Panc1 (cell line): Measurements from ENCODE around the gene ENPP1. TPM values are rescaled to one million over a fixed set of nuclear protein-coding genes. Genes with fewer than 3 reads are reported as not detected.

Experiments used
- ATAC-seq: fragments of 200-7000 bp; cut with Tn5 transposase; 2 replicates; pipeline ENCODE4 v1.9.1; 2020; ENCODE audit warnings: mild to moderate bottlenecking, moderate library complexity
- BruUV-seq: library from RNA; stranded (reverse); fragments of 400-500 nt; replicated peaks from 2 replicates; lab custom pipeline; 2021; lab: Mats Ljungman, UMichigan
- CTCF ChIA-PET: fragments of 300-600 bp; sonication (Branson Sonifier 250); formaldehyde crosslinking; loops from one replicate; lab custom pipeline; 2022; ENCODE audit warnings: antibody characterized with exemption; lab: Charles Lee
- POLR2A ChIA-PET: fragments of 300-600 bp; sonication (Branson Sonifier 250); formaldehyde crosslinking; loops from one replicate; lab custom pipeline; 2022; ENCODE audit warnings: antibody characterized with exemption; lab: Charles Lee
- DNase-seq: peaks from one replicate; pipeline ENCODE4 v3.0.0-alpha.2; 2010; ENCODE audit warnings: low read depth, low spot score
- H3K27ac ChIP-seq: 2 replicates; pipeline ENCODE4 v1.5.1; 2011; ENCODE audit warnings: mild to moderate bottlenecking, low read length, inconsistent platforms
- H3K27me3 ChIP-seq: fragments of 200-500 bp; sonication (Bioruptor generic); 2 replicates; pipeline ENCODE4 v1.6.0; 2014; ENCODE audit warnings: low read length, inconsistent platforms; ENCODE audit not compliant: control insufficient read depth, insufficient read depth
- H3K36me3 ChIP-seq: fragments of 200-500 bp; sonication (Bioruptor generic); 2 replicates; pipeline ENCODE4 v1.5.1; 2014; ENCODE audit warnings: inconsistent platforms, mild to moderate bottlenecking, low read length, moderate library complexity; ENCODE audit not compliant: control insufficient read depth, insufficient read depth
- H3K4me1 ChIP-seq: 2 replicates; pipeline ENCODE4 v1.5.1; 2011; ENCODE audit warnings: inconsistent platforms, mild to moderate bottlenecking, low read length, moderate library complexity; ENCODE audit not compliant: control insufficient read depth, insufficient read depth
- H3K4me3 ChIP-seq, 2 experiments: 2 replicates each; pipeline ENCODE4 v1.5.1; 2011 to 2012; ENCODE audit warnings: low read depth in 2 of 2, low read length in 2 of 2, mild to moderate bottlenecking in 2 of 2, inconsistent platforms in 1 of 2, moderate library complexity in 1 of 2
- H3K9me3 ChIP-seq: fragments of 200-500 bp; sonication (Bioruptor generic); 2 replicates; pipeline ENCODE4 v1.5.1; 2014; ENCODE audit warnings: low read depth, mild to moderate bottlenecking, inconsistent platforms, low read length, moderate library complexity; ENCODE audit not compliant: control insufficient read depth, insufficient read depth
- POLR2AphosphoS5 ChIP-seq: IDR thresholded peaks from 2 replicates; pipeline ENCODE4 v1.6.1; 2012; ENCODE audit warnings: mild to moderate bottlenecking, low read depth, low read length, moderate library complexity
- REST ChIP-seq, 2 experiments: IDR thresholded peaks; 2 replicates each; pipeline ENCODE4 v1.6.1; 2011 to 2012; ENCODE audit warnings: low read depth in 2 of 2, control low read depth in 1 of 2, low read length in 1 of 2, mild to moderate bottlenecking in 1 of 2, moderate library complexity in 1 of 2; ENCODE audit not compliant: insufficient read depth in 1 of 2
- SIN3A ChIP-seq: IDR thresholded peaks from 2 replicates; pipeline ENCODE4 v1.6.1; 2012; ENCODE audit warnings: low read depth, mild to moderate bottlenecking, low read length, moderate library complexity, borderline replicate concordance; ENCODE audit not compliant: insufficient read depth
- TCF7L2 ChIP-seq: IDR thresholded peaks from 2 replicates; pipeline ENCODE4 v1.6.1; 2011; ENCODE audit warnings: mild to moderate bottlenecking, low read depth, low read length, inconsistent platforms
- in situ Hi-C: cut with HindIII; loops from 2 replicates; pipeline ENCODE4 v1.10.0; 2016; ENCODE audit warnings: low sequenced_read_pairs, low pct_unique_long_range_greater_than_20kb
- intact Hi-C: fragments of 100-400 bp; cut with micrococcal nuclease; formaldehyde crosslinking; loops from one replicate; pipeline ENCODE4 v1.10.0; 2022; ENCODE audit not compliant: unreplicated experiment
- total RNA-seq: library from RNA; stranded (reverse); gene quantifications from one replicate; pipeline ENCODE4 v1.2.1, GENCODE V29; 2021; ENCODE audit not compliant: unreplicated experiment
- TF ChIP-seq, protein P1 (sequence below): fragments of 450-650 bp; IDR thresholded peaks from 2 replicates; pipeline ENCODE4 v1.5.1; 2017; ENCODE audit warnings: mild to moderate bottlenecking

Gene ENPP1
- total RNA-seq, 1 experiment from 2014 or later = 6.8 TPM

DNA sequence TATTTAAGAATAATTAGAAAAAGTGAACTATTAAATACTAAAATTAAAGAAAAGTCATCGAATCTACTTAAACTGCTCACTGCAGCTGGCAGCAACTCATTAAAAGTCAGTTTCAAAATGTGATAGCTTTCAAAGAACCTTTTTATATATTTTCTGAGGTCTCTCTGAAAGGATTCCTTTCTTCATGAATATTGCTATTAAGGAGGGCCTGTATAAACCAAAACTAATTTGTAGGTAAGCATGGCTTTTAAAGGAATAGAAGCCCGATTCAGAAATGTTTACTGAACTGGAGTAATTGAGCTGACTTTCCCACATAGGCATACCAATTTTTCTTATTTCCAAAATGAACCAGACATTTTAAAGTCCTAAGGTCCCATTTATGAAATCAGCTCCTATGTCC, 41.2 kb upstream of the ENPP1 start:
- H3K36me3 ChIP-seq = no peaks in the 10 kb centered on the region
- no TSS peak for BruUV-seq
- H3K4me1 ChIP-seq = no peaks in the 10 kb centered on the region; the same call in 1 of the 2 replicates
- DNase-seq = no peak
- H3K27ac ChIP-seq = no peak overlapping the region
- ChIA-PET POLR2A (no interaction called here), CTCF (no interaction called here)
- no peak for ATAC-seq
- no peak overlapping the region for H3K4me3 ChIP-seq
- TF ChIP-seq SIN3A (no peak), REST (IDR thresholded peaks at IDR 0.05; ENCODE audit: insufficient read depth in 1 of 2, low read depth in 2 of 2, low read length in 1 of 2) (no peak), POLR2AphosphoS5 (no peak), TCF7L2 (no peak)
- TF ChIP-seq, protein P1, sequence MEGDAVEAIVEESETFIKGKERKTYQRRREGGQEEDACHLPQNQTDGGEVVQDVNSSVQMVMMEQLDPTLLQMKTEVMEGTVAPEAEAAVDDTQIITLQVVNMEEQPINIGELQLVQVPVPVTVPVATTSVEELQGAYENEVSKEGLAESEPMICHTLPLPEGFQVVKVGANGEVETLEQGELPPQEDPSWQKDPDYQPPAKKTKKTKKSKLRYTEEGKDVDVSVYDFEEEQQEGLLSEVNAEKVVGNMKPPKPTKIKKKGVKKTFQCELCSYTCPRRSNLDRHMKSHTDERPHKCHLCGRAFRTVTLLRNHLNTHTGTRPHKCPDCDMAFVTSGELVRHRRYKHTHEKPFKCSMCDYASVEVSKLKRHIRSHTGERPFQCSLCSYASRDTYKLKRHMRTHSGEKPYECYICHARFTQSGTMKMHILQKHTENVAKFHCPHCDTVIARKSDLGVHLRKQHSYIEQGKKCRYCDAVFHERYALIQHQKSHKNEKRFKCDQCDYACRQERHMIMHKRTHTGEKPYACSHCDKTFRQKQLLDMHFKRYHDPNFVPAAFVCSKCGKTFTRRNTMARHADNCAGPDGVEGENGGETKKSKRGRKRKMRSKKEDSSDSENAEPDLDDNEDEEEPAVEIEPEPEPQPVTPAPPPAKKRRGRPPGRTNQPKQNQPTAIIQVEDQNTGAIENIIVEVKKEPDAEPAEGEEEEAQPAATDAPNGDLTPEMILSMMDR = no peak
- no peaks in the 10 kb centered on the region for H3K9me3 ChIP-seq
- intact Hi-C loops (no loop called here), in situ Hi-C loops (no loop called here)
- no peaks in the 10 kb centered on the region for H3K27me3 ChIP-seq

GRCh38 chr6:131768964-131769363, 38.9 kb upstream of the ENPP1 start:
- Histone ChIP-seq H3K4me3 (no peak overlapping the region), H3K27me3 (no peaks in the 10 kb centered on the region), H3K27ac (no peak overlapping the region), H3K4me1 (no peaks in the 10 kb centered on the region; the same call in 1 of the 2 replicates), H3K36me3 (no peaks in the 10 kb centered on the region), H3K9me3 (no peaks in the 10 kb centered on the region)
- ATAC-seq (no peak), DNase-seq (no peak)
- CTCF ChIA-PET = no interaction called here
- in situ Hi-C loops = no loop called here
- POLR2A ChIA-PET = no interaction called here
- no TSS peak for BruUV-seq
- intact Hi-C loops = no loop called here
- TF ChIP-seq POLR2AphosphoS5 = no peak
- TF ChIP-seq, protein P1 = no peak
